Neural cell (in vitro differentiated cells): Measurements from ENCODE around the gene DOK6.

Experiments
- CTCF ChIP-seq: fragments of 450-650 bp; IDR thresholded peaks from 2 replicates; pipeline ENCODE4 v1.5.1; 2014; ENCODE audit warnings: antibody characterized with exemption, mild to moderate bottlenecking, moderate library complexity; ENCODE audit not compliant: poor library complexity, severe bottlenecking
- EZH2 ChIP-seq: fragments of 200-600, 300-800 bp; shearing (Covaris generic), sonication (generic); IDR thresholded peaks from 2 replicates; pipeline ENCODE4 v1.6.1; 2014; ENCODE audit warnings: antibody characterized with exemption, low read length, borderline replicate concordance, mild to moderate bottlenecking; ENCODE audit not compliant: insufficient read depth, poor library complexity, severe bottlenecking
- MXI1 ChIP-seq: fragments of 450-650 bp; conservative IDR thresholded peaks from 2 replicates; pipeline ENCODE4 v1.6.1; 2014; ENCODE audit warnings: antibody characterized with exemption, mild to moderate bottlenecking; ENCODE audit not compliant: poor library complexity, severe bottlenecking
- POLR2AphosphoS5 ChIP-seq: IDR thresholded peaks from 2 replicates; pipeline ENCODE4 v1.6.1; 2012
- SMC3 ChIP-seq: fragments of 450-650 bp; conservative IDR thresholded peaks from 2 replicates; pipeline ENCODE4 v1.6.1; 2014; ENCODE audit warnings: antibody characterized with exemption, mild to moderate bottlenecking, moderate library complexity; ENCODE audit not compliant: poor library complexity
- TAF1 ChIP-seq: IDR thresholded peaks from 2 replicates; pipeline ENCODE4 v1.6.1; 2012; ENCODE audit warnings: low read depth

DNA sequence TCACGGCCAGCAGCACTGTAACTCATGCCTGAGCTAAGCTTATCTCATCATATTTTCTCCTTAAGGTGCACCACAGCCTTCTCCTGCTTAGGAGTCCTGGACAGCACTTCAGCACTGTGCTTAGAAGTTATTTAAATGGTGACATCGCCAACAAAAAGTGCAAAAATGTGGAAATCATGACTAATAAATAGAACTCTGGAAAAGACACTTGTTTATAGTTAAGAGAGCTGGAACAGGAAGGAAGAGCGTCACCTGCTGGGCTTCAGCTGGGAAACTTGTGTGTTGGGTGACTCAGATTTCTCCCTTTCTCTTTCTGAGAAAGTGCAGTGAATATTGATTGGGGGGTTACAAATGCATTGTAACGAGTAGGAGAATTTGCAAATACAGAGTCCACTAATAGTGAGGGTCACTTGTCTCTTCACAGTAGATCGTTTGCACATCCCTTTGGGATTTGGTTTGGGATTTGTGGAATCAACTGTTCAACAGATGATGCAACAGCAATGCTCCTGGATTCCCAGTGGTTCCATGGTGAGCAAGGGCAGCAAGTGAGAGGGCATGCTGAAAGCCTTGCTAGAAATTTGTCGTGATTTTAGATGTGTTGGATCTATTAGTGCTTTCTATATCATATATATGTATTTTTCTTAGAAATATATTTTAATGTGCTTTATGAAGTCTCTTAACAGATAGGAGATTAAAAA is 84.2 kb downstream of the DOK6 start:
- no peak for TF ChIP-seq EZH2
- no peak for TF ChIP-seq CTCF
- TF ChIP-seq POLR2AphosphoS5, result no peak
- TF ChIP-seq TAF1, result no peak
- TF ChIP-seq MXI1, result no peak
- no peak for TF ChIP-seq SMC3
